ENCODE results near the gene OR7G2.
"Not testable (repeated sequence)": the region's sequence is repeated elsewhere in the genome, so short reads cannot be mapped to it uniquely, and the experiment has no call there.

OR7G2 gene

DNA sequence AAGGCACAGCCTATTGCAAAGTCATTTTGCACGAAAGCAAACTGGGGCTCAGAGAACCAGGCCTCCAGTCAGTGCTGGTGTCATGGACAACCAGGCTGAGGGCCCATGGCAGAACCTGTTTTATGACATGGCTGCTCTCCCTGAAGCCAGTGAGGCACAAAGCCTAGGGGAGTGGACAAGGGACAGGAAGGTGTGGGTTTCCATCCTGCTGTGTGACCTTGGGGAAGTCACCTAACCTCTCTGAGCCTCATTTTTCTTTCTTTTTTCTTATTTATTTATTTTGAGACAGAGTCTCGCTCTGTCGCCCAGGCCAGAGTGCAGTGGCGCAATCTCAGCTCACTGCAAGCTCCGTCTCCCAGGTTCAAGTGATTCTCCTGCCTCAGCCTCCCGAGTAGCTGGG is 35.6 kb downstream of the OR7G2 start:
- DNase-seq, result not testable (repeated sequence)

- no peak for DNase-seq
Observed at GRCh38 chr19:9070066-9070465, 37.2 kb downstream of the OR7G2 start.

GRCh38 chr19:9065457-9066014 is 41.7 kb downstream of the OR7G2 start:
- no peak for DNase-seq

GRCh38 chr19:9061879-9062278 is 45.4 kb downstream of the OR7G2 start:
- DNase-seq, result no peak

DNA sequence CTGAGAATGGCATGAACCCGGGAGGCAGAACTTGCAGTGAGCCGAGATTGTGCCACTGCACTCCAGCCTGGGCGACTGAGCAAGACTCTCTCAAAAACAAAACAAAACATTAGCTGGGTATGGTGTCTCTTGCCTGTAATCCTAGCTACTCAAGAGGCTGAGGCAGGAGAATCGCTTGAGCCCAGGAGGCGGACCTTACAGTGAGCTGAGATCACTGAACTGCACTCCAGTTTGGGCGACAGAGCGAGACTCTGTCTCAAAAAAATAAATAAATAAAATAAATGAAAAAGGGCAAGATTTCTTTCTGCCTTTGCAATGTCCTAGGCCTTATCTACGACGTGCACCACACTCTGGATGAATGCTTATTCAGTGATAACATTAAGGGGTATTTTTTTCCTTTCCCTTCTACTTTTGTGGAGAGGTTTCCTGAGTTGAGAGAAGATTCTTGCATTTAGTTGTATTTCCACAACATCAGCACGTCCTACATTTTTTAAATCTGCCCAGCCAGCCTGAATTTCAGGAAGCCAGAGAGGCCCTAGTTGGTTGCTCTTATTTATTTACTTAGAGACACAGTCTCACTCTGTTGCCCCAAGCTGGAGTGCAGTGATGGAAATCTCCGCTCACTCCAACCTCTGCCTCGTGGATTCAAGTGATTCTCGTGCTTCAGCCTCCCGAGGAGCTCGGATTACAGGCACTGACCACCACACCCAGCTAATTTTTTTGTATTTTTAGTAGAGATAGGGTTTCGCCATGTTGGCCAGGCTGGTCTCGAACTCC is 46.5 kb downstream of the OR7G2 start:
- peak; percentile 81 for DNase-seq

- no peak for DNase-seq
Observed at GRCh38 chr19:9058905-9059667, 48.2 kb downstream of the OR7G2 start.

- DNase-seq, result no peak
Observed at GRCh38 chr19:9057505-9058258, 49.6 kb downstream of the OR7G2 start.

DNA sequence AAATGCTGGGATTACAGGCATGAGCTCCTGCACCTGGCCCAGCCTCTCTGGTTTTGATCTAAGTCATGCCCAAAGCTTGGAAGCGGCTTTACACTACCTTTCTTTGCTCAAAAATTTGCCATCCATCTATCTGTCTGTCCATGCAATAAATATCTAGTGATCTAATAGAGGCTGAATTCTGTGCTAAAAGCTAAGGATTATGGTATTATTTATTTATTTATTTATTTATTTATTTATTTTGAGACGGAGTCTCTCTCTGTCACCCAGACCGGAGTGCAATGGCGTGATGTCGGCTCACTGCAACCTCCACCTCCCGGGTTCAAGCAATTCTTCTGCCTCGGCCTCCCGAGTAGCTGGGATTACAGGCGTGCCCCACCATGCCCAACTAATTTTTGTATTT is 51.1 kb downstream of the OR7G2 start:
- DNase-seq, result not testable (repeated sequence)

DNA sequence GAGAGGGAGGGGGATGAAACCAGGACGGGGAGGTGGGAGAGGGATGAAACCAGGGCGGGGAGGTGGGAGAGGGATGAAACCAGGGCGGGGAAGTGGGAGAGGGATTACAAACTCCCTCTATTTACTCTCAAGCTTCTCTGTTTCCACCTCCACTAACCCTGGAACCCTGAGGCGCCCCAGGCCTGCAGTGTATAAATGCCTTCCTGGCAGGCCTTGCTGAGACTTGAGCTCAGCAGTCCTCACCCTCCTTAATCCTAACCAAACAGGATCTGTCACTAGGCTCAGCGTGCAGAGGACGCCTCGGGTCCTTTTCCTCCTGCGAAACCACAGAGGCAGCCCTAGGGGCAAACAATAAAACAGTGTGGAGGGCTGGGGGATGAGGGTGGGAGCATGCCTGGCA is 52.5 kb downstream of the OR7G2 start:
- no peak for DNase-seq

DNA sequence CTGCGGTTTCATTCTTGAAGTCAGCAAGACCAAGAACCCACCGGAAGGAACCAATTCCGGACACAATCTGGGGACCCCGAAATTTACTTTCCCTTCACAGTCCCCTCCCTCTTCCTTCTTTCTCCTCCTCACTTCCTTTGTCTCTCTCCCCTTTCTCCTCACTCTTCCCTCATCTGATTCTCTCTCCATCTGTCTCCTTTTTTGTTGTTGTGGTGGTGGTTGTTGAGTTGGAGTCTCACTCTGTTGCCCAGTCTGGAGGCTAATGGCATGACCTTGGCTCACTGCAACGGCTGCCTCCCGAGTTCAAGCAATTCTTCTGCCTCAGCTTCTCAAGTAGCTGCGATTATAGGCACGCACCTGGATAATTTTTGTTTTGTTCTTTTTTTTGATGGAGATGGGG is 53.1 kb downstream of the OR7G2 start:
- no peak for DNase-seq

- not testable (repeated sequence) for DNase-seq
Observed at GRCh38 chr19:9053674-9054073, 53.6 kb downstream of the OR7G2 start.

DNA sequence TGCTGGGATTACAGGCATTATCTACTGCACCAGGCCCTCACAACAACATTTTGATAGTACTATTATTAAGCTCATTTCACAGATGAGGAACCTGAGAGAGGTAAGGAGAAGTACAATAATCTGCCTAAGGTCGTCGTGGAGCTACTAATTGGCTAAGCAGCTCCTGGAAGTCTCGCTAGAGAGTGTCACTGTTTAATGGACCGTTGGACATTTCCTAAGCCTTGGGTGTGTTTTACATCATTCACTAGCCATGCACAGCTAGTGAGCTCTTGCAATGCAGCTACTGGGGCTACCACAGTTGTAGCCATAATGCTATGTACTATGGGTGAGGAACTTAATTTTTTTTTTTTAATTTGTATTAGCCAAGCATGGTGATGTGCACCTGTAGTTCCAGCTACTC is 54.4 kb downstream of the OR7G2 start:
- no peak for DNase-seq

Data from hematopoietic multipotent progenitor cell treated with erythropoietin and hydrocortisone succinate and interleukin-3 and kit ligand, for 8 days (in vitro differentiated cells).